GM18951 (cell line): ENCODE data around the gene S100A3.

ENCODE experiments used
- POLR2A ChIP-seq: IDR thresholded peaks from 4 replicates; pipeline ENCODE4 v1.6.1; 2011; ENCODE audit warnings: mild to moderate bottlenecking; ENCODE audit not compliant: insufficient read length, insufficient read depth; ENCODE audit errors: extremely low read depth
- in situ Hi-C: fragments of 300-500 bp; cut with MboI; formaldehyde crosslinking; loops from one replicate; pipeline ENCODE4 v1.12.0; 2022; ENCODE audit warnings: low sequenced_read_pairs, mixed read lengths, inconsistent platforms; ENCODE audit not compliant: unreplicated experiment

Gene S100A3

GRCh38 chr1:153532769-153533599 is 16.1 kb downstream of the S100A3 start:
- TF ChIP-seq POLR2A = no peak
- in situ Hi-C loops = no loop called here

GRCh38 chr1:153532181-153532580 is 16.9 kb downstream of the S100A3 start:
- TF ChIP-seq POLR2A = no peak
- in situ Hi-C loops = no loop called here

GRCh38 chr1:153531638-153532037 is 17.4 kb downstream of the S100A3 start:
- in situ Hi-C loops = no loop called here
- TF ChIP-seq POLR2A = no peak

- in situ Hi-C loops = no loop called here
Measured at GRCh38 chr1:153527683-153528040, 21.4 kb downstream of the S100A3 start.

GRCh38 chr1:153527023-153527682 is 21.9 kb downstream of the S100A3 start:
- no peak for TF ChIP-seq POLR2A
- in situ Hi-C loops = no loop called here

More at GRCh38 chr1:153527683-153528040, 21.4 kb downstream of the S100A3 start:
- no peak for TF ChIP-seq POLR2A

GRCh38 chr1:153526132-153526543 is 22.9 kb downstream of the S100A3 start:
- in situ Hi-C loops = no loop called here
- TF ChIP-seq POLR2A = no peak

- no peak for TF ChIP-seq POLR2A
- in situ Hi-C loops = no loop called here
Measured at GRCh38 chr1:153525088-153525728, 23.9 kb downstream of the S100A3 start.

GRCh38 chr1:153522353-153523048 is 26.6 kb downstream of the S100A3 start:
- in situ Hi-C loops = loop anchor here (25.0 kb wide), 1 partner anchor 465 kb away; the partner anchor contains the start of genes JTB, RAB13 and RPS27

- in situ Hi-C loops = loop anchor here (25.0 kb wide), 1 partner anchor 465 kb away; the partner anchor contains the start of genes JTB, RAB13 and RPS27
Measured at GRCh38 chr1:153521808-153522207, 27.2 kb downstream of the S100A3 start.

GRCh38 chr1:153520818-153521476 is 28.1 kb downstream of the S100A3 start:
- no peak for TF ChIP-seq POLR2A
- in situ Hi-C loops = loop anchor here (25.0 kb wide), 1 partner anchor 466 kb away; the partner anchor contains the start of genes JTB, RAB13 and RPS27

GRCh38 chr1:153520137-153520691 is 28.8 kb downstream of the S100A3 start:
- in situ Hi-C loops = loop anchor here (25.0 kb wide), 1 partner anchor 467 kb away; the partner anchor contains the start of genes JTB, RAB13 and RPS27

GRCh38 chr1:153519242-153519641 is 29.8 kb downstream of the S100A3 start:
- in situ Hi-C loops = loop anchor here (5.0 to 25.0 kb wide), 2 partner anchors 38 to 468 kb away; partner anchors contain the start of genes JTB, RAB13 and RPS27
- no peak for TF ChIP-seq POLR2A
